Epidermal melanocyte (primary cell): Measurements from ENCODE around the gene NKIRAS1.
"Not testable (repeated sequence)": the region's sequence is repeated elsewhere in the genome, so short reads cannot be mapped to it uniquely, and the experiment has no call there.

Source experiments
- DNase-seq: peaks from one replicate; pipeline ENCODE4 v3.0.0; 2011; ENCODE audit warnings: low spot score; ENCODE audit not compliant: insufficient read length

NKIRAS1 gene

DNA sequence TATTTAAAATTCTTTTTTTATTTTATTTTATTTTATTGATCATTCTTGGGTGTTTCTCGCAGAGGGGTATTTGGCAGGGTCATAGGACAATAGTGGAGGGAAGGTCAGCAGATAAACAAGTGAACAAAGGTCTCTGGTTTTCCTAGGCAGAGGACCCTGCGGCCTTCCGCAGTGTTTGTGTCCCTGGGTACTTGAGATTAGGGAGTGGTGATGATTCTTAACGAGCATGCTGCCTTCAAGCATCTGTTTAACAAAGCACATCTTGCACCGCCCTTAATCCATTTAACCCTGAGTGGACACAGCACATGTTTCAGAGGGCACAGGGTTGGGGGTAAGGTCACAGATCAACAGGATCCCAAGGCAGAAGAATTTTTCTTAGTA, 46.1 kb downstream of the NKIRAS1 start:
- DNase-seq: not testable (repeated sequence)

DNA sequence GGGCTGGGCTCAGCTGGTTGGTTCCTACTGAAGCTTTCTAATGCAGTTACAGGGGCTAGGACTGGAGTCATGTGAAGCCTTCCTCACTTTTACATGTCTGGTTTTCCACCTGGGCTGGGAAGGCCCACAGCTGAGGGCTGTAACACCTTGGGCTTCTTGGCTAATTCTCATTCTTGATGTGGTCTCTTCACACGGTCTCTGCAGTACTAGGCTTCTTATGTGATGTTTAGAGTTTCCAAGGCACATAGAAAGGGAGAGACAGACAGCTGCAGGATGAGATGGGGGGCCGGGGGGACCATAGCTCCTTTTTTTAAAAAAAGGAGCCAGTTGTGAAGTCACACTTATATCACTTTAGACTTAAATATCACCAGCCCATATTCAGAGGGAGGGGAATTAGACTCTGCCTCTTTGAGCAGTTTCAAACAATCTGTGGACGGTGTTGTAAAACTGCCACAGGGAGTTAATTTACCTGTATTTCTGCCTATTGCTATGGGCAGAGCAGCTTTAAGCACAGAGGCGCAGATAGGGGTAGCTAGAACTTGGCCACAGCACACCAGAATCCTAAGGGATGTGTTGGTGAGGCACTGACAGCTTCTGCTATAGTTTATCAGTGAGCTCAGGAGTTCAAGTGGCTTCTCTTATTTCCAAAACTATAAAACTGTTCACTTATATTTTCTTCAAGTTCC, 46.7 kb downstream of the NKIRAS1 start:
- DNase-seq: no peak

DNA sequence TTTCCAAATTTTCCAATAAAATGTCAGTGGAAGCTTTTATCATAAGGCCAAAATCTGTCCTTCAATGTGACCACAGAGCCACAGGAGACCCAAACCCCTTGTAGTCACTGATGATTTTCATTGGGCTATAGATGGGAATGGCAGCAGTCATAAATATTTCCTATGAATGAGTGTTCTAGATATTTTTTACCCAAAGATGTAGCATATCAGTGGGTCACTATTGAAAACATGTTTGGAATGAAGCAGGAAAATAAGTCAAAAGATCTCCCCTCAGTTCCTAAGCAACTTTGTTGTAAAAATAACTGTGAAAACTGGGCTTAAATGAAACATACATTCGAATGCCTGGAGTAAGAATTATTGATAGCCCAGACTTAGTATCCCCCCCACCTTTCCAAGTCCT, 49.0 kb downstream of the NKIRAS1 start:
- DNase-seq: no peak

DNA sequence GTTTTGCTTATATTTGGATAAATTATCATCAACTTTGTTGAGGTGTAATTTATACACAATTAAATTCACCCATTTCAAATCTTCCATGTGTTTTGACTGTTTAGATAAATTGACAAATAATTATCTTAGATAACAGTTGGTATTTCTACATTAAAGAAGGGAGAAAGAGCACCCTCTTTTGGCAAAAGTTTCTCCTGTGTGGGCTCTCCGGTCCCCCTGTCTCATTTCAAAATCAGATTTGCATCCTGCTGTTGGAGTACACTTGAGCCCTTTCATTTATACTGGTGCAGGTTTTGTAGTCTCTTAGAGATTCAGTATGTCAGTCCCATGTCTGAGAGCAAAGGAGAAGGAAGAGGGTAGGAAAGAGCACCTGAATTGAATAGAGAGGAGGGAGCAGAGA, 49.4 kb downstream of the NKIRAS1 start:
- no peak for DNase-seq

DNA sequence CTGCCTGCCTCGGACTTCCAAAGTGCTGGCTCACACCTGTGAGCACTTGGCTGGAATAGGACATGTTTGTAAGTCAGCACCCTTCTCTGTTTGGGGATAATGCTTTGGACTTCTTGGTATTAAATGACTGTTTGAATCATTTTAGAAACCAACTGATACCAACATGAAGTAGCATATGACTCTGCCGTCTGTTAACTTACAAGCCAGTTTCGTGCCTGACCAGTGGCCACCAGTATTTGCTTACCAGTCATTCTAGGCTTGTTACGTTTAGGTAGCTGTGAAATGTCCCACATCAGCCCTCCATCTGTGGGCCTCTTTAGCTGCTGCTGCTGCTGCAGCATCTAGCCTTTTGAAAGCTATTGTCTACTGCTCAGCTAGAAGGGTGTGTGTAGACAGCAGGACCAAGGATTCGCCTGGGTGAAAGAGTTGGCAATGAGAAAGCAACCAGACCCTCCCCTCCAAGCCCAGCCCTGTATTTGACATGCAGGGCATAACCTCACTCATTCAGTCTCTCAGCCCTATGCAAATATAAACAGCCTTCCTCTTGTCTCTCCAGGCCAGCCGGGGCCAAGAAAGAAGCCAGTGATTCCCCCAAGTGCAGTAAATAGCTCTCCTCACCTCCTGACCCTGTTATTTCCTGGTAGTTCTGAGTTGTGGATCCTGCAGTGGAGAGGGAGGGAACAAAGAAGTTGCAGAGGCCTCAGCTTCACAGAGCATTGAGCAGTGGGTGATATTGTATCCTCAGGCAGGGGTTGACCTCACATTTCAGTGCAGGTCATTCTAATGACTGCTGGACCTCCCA, 51.0 kb downstream of the NKIRAS1 start:
- peak; percentile 81 for DNase-seq

DNA sequence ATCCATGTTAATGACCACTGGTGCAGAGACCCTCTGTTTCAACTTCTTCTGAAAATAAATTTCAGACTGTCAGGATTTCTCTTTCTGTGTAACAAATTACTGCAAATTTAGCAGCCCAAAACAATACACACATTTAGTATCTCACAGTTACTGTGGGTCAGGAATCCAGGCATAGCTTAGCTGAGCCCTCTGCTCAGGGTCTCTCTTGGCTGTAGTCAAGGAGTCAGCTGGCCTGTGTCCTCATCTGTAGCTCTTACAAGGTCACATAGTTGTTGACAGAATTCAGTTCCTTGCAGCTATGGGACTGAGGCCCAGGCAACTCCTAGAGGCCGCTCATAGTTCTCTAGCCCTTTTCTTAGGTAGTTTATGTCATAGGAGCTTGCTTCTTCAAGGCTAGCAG, 51.9 kb downstream of the NKIRAS1 start:
- no peak for DNase-seq

DNA sequence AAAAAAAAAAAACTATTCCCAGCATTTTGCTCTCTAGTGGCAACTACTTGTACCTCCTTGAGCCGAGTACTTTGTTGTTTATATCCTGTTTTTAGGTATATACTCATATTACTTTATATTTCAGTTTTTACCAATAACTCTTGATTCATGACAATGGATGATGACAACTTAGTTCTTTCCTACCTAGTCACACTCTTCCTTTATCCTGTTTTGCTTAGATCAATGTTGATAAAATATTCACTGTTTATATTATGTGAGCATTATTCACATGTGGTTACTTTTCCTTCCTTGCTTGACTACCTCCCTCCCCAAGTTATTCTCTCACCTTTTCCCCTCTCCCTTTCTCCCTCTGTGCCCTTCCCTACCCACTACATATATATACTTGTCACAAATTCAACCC, 53.7 kb downstream of the NKIRAS1 start:
- DNase-seq: no peak

DNA sequence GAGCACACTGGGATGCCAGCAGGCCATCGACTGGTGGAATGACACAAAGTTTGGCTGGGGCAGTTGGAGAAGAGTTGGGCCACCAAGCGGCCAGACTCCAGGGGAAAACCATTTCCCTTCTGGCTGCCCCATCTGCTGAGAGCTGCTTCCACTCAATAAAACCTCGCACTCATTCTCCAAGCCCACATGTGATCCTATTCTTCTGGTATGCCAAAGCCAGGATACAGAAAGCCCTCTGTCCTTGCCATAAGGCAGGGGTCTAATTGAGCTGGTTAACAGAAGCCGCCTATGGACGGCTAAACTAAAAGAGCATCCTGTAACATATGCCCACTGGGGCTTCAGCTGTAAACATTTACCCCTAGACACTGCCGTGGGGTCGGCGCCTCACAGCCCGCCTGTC, 55.1 kb downstream of the NKIRAS1 start:
- DNase-seq: no peak

DNA sequence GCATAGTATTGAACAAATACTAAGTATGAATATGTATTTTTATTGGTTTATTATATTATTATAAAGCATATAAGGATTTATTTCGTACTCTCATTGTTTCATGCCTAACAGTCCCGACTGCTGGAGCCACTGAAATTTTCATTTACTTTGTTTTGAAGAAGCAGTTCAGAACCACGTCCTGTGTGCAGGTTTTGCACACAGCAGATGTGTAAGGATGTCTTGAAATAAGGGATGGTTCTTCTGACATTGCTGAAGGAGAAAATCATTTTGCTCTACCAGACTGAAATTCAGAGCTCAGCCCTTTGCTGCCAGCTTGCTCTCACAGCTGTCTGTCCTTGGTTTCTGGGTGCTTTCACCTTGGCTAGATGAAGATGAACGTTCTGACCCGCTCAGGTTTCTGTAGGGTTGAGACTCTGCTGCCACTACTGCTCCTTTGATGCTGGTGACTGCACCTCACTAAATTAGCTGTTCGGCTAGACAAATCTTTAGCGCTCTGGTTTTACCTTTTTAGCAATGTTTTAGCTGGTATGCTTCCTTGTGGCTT, 56.9 kb downstream of the NKIRAS1 start:
- DNase-seq: no peak

DNA sequence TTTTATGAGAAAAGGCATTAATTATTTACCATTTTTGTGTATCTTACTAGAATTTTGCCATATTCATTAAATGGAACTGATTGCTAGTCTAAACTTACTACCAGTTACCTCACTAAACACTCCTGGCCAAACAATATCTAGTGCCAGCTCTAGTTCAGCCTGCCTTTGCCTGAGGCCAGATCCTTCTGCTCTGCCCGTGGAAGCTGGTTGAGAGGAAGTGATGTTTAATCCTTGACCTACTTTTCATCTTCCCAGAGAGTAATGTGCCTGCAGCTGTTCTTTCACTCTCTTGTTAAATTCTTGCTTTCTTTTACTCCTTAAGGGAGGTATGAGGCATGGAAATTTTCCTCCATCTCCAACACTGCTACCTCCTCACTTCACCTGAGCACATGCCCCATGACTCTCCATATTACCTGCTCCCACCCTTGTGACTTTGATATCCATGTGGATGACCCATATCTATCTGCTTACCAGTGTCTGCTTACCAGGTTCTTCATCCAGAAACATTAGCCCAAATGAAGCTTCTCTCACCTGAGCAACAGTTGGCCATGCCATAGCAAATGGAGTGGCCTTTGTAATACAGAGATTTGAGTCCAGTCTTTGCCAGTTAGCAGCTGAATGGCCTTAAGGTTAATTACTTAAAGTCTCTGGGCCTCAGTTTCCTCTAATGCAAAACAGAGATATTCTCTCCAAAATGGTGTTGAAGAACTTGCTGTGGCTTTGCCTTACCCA, 57.6 kb downstream of the NKIRAS1 start:
- peak; percentile 59 for DNase-seq

DNA sequence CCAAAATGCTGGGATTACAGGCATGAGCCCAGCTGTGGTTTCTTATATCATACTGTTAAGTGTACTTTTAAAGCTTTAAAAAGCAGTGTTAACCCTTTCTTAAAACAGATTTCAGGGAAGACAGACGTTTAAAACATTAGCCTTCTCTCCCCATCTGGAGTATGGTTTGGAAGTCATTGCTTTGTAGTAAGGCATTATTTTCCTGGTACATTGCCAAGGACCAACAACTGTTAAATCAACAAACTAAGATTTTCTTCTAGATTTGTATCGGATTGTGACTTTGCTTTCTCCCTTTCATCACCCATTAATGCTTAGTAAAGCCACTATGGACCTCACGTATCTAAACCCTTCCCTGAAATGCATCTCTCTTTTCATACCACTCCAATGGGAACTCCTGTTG, 60.5 kb downstream of the NKIRAS1 start:
- DNase-seq: no peak

DNA sequence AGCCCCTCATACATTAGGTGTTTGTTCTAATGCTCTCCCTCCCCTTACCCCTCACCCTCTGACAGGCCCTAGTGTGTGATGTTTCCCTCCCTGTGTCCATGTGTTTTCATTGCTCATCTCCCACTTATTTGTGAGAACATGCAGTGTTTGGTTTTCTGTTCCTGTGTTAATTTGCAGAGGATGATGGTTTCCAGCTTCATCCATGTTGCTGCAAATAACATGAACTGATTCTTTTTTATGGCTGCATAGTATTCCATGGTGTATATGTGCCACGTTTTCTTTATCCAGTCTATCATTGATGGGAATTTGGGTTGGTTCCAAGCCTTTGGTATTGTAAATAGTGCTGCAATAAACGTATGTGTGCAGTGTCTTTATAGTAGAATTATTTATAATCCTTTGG, 67.3 kb downstream of the NKIRAS1 start:
- DNase-seq: not testable (repeated sequence)

DNA sequence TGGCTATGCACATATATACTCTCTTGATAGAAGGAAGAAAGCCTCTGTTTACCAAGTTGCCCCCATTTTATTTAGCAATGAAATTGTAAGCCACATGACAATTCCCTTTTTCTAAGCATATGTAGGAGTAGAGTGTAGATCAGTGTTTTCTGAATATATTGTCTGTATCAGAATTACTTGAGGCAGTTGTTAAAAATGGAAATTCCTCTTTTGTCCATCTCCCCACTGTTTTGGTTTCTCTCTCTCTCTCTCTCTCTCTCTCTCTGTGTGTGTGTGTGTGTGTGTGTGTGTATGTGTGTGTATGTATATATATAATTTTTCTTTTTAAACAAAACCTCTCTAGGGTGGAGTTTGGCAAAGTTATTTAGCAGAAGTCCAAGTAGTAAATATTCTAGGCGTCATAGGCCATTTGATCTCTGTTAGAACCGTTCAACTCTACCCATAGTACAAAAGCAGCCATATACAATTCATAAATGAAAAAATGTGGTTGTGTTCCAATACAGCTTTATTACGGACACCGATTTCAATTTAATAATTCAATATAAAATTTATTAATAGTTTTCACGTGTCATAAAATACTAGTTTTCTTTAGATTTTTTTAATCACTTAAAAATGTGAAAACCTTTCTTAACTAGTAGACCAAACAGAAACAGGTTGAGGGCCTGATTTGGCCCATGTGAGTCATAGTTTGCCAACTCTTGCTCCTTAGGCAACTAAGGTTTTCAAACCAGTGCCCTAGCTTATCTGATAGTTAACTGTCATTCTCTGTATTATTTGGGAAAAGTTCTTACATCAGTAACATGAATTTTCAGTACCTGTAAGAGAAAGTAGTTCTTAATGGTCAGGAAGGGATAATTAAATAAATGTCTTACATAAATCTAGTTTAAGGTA, 71.2 kb downstream of the NKIRAS1 start:
- no peak for DNase-seq

DNA sequence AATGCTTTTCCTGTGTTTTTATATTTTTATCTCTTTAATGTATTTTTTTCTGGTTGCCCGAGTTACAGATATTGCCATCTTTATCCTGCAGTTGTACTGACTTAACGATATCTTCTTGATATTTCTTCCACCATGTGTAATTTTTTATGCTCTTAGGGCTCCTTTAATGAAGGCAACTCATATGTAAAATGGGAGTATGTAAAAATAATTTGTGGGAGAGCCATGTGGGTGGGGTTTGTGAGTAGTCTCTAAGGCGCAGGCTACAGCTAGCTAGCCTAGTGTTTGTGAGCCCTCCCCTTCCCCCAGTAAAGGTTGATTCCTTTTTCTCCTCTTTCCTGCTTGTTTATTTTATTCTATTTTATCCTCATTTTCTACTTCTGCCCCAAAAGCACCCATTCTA, 72.9 kb downstream of the NKIRAS1 start:
- no peak for DNase-seq
